ENCODE measurements around the gene SNTG2.

The SNTG2 gene

DNA sequence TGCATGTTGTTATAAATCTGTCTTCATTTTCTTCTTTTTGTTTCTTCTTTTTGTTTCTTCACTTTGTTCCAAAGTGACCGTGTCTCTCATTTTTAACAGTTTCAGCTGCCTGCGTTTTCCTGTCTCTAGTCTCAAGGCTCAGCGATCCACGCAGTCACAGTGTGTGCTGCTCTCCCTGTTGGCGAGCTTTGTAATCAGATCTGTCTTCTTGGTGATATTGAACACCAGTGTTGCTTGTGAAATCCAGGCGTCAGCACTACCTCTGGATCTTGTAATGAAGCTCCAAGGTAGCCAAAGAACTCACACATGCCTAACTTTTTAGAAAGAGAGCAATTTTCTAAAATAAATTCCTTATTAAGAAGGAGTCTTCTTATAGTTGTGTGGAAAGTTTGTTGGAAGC lies 13.2 kb downstream of the SNTG2 start:
- H3K27me3 ChIP-seq (ENCODE audit: control insufficient read depth in 2 of 2, insufficient read depth in 2 of 2, low read length in 2 of 2): no peaks in the 10 kb centered on the region
- no peak overlapping the region for H3K27ac ChIP-seq (ENCODE audit: low read depth in 2 of 2, low read length in 2 of 2)
- no peaks in the 10 kb centered on the region for H3K36me3 ChIP-seq (ENCODE audit: control insufficient read depth in 2 of 2, insufficient read depth in 2 of 2, low read length in 2 of 2)
- no peaks in the 10 kb centered on the region for H3K4me1 ChIP-seq (ENCODE audit: control insufficient read depth in 2 of 2, insufficient read depth in 2 of 2, low read length in 2 of 2)
- H3K9me3 ChIP-seq (ENCODE audit: control insufficient read depth in 2 of 2, low read length in 2 of 2): peaks cover under 1% of the 10 kb centered on the region in 2 donors
- H3K9ac ChIP-seq (ENCODE audit: low read depth in 1 of 2, low read length in 2 of 2): no peak overlapping the region
- no peak overlapping the region for H3K4me3 ChIP-seq (ENCODE audit: low read length in 2 of 2)

- Histone ChIP-seq H3K27me3 (ENCODE audit: control insufficient read depth in 2 of 2, insufficient read depth in 2 of 2, low read length in 2 of 2) (no peaks in the 10 kb centered on the region), H3K4me3 (ENCODE audit: low read length in 2 of 2) (no peak overlapping the region), H3K27ac (ENCODE audit: low read depth in 2 of 2, low read length in 2 of 2) (no peak overlapping the region), H3K9me3 (ENCODE audit: control insufficient read depth in 2 of 2, low read length in 2 of 2) (peaks cover 3 to 4% of the 10 kb centered on the region in 2 donors), H3K9ac (ENCODE audit: low read depth in 1 of 2, low read length in 2 of 2) (no peak overlapping the region), H3K36me3 (ENCODE audit: control insufficient read depth in 2 of 2, insufficient read depth in 2 of 2, low read length in 2 of 2) (no peaks in the 10 kb centered on the region), H3K4me1 (ENCODE audit: control insufficient read depth in 2 of 2, insufficient read depth in 2 of 2, low read length in 2 of 2) (no peaks in the 10 kb centered on the region)
Measured at GRCh38 chr2:964562-964961, 13.9 kb downstream of the SNTG2 start.

DNA sequence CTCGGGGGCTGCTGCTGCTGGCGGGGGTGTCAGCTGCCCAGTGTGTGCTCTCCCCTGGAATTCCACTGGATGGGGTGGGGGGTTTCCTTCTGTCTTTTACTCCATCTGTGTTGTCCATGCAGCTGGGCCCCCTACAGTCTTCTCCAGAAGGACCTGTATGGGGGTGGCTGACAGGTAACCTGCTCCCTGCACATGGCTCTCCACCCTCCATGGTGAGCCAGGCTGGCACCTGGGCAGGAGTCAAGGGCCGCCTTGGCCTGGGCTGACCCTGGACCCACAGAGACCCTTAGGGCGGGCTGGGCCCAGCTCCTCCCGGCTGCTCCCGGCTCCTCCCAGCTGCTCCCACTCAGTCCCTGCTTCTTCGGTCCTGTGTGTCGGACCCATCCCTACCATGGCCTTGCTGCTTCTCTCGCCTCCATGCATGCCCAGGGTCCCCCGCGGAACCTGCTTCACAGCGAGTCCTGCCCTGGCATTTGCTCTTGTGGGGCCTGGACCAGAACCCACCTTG lies 15.0 kb downstream of the SNTG2 start:
- Histone ChIP-seq H3K9ac (ENCODE audit: low read depth in 1 of 2, low read length in 2 of 2) (no peak overlapping the region), H3K27ac (ENCODE audit: low read depth in 2 of 2, low read length in 2 of 2) (no peak overlapping the region), H3K4me1 (ENCODE audit: control insufficient read depth in 2 of 2, insufficient read depth in 2 of 2, low read length in 2 of 2) (no peaks in the 10 kb centered on the region), H3K9me3 (ENCODE audit: control insufficient read depth in 2 of 2, low read length in 2 of 2) (peaks cover 3 to 4% of the 10 kb centered on the region in 2 donors), H3K4me3 (ENCODE audit: low read length in 2 of 2) (no peak overlapping the region), H3K36me3 (ENCODE audit: control insufficient read depth in 2 of 2, insufficient read depth in 2 of 2, low read length in 2 of 2) (no peaks in the 10 kb centered on the region), H3K27me3 (ENCODE audit: control insufficient read depth in 2 of 2, insufficient read depth in 2 of 2, low read length in 2 of 2) (no peaks in the 10 kb centered on the region)

DNA sequence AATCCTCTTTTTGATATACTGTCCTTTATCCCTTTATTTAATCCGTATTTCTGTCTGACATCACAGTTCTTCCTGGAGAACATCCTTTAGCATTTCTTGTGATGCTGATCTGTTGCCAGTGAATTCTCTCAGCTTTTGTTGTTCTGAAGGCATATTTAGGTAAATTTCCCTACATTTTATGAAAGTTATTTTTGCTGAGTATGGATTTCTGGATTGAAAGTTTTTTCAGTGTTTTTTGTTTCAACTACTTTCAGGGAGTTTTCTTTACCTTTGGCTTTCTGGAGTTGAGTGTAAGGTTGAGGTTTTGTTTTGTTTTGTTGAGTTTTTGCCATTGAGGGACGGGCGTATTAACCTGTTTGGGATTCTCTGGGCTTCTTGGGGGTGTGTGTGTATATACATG lies 22.5 kb downstream of the SNTG2 start:
- no peak overlapping the region for H3K4me3 ChIP-seq (ENCODE audit: low read length in 2 of 2)
- H3K4me1 ChIP-seq (ENCODE audit: control insufficient read depth in 2 of 2, insufficient read depth in 2 of 2, low read length in 2 of 2): no peaks in the 10 kb centered on the region
- no peaks in the 10 kb centered on the region for H3K36me3 ChIP-seq (ENCODE audit: control insufficient read depth in 2 of 2, insufficient read depth in 2 of 2, low read length in 2 of 2)
- H3K9ac ChIP-seq (ENCODE audit: low read depth in 1 of 2, low read length in 2 of 2): no peak overlapping the region
- H3K27ac ChIP-seq (ENCODE audit: low read depth in 2 of 2, low read length in 2 of 2): no peak overlapping the region
- H3K9me3 ChIP-seq (ENCODE audit: control insufficient read depth in 2 of 2, low read length in 2 of 2): peaks cover 3 to 4% of the 10 kb centered on the region in 2 donors
- H3K27me3 ChIP-seq (ENCODE audit: control insufficient read depth in 2 of 2, insufficient read depth in 2 of 2, low read length in 2 of 2): no peaks in the 10 kb centered on the region

- Histone ChIP-seq H3K36me3 (ENCODE audit: control insufficient read depth in 2 of 2, insufficient read depth in 2 of 2, low read length in 2 of 2) (no peaks in the 10 kb centered on the region), H3K27me3 (ENCODE audit: control insufficient read depth in 2 of 2, insufficient read depth in 2 of 2, low read length in 2 of 2) (no peaks in the 10 kb centered on the region), H3K9ac (ENCODE audit: low read depth in 1 of 2, low read length in 2 of 2) (no peak overlapping the region), H3K4me3 (ENCODE audit: low read length in 2 of 2) (no peak overlapping the region), H3K4me1 (ENCODE audit: control insufficient read depth in 2 of 2, insufficient read depth in 2 of 2, low read length in 2 of 2) (no peaks in the 10 kb centered on the region), H3K27ac (ENCODE audit: low read depth in 2 of 2, low read length in 2 of 2) (peak overlapping the region in 1 of 2 donors; percentile 23), H3K9me3 (ENCODE audit: control insufficient read depth in 2 of 2, low read length in 2 of 2) (peaks cover under 1 to 1% of the 10 kb centered on the region in 2 donors)
Measured at GRCh38 chr2:974054-974453, 23.4 kb downstream of the SNTG2 start.

GRCh38 chr2:974502-974901 lies 23.9 kb downstream of the SNTG2 start:
- Histone ChIP-seq H3K4me3 (ENCODE audit: low read length in 2 of 2) (no peak overlapping the region), H3K9ac (ENCODE audit: low read depth in 1 of 2, low read length in 2 of 2) (no peak overlapping the region), H3K36me3 (ENCODE audit: control insufficient read depth in 2 of 2, insufficient read depth in 2 of 2, low read length in 2 of 2) (no peaks in the 10 kb centered on the region), H3K27me3 (ENCODE audit: control insufficient read depth in 2 of 2, insufficient read depth in 2 of 2, low read length in 2 of 2) (no peaks in the 10 kb centered on the region), H3K4me1 (ENCODE audit: control insufficient read depth in 2 of 2, insufficient read depth in 2 of 2, low read length in 2 of 2) (no peaks in the 10 kb centered on the region), H3K9me3 (ENCODE audit: control insufficient read depth in 2 of 2, low read length in 2 of 2) (no peaks in the 10 kb centered on the region), H3K27ac (ENCODE audit: low read depth in 2 of 2, low read length in 2 of 2) (peak overlapping the region in 1 of 2 donors; percentile 23)

DNA sequence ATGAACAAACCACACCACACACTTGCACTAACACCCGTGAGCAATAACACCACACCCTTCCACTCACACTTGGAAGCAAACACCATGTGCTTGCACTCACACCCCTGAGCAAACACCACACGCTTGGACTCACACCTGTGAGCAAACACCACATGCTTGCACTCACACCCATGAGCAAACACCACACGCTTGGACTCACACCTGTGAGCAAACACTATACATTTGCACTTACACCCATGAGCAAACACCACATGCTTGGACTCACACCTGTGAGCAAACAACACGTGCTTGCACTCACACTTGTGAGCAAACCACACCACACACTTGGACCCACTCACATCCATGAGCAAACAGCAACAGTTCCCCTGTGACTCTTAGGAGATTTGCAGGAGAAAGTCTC lies 24.4 kb downstream of the SNTG2 start:
- no peaks in the 10 kb centered on the region for H3K27me3 ChIP-seq (ENCODE audit: control insufficient read depth in 2 of 2, insufficient read depth in 2 of 2, low read length in 2 of 2)
- H3K27ac ChIP-seq (ENCODE audit: low read depth in 2 of 2, low read length in 2 of 2): no peak overlapping the region
- H3K4me1 ChIP-seq (ENCODE audit: control insufficient read depth in 2 of 2, insufficient read depth in 2 of 2, low read length in 2 of 2): no peaks in the 10 kb centered on the region
- no peak overlapping the region for H3K9ac ChIP-seq (ENCODE audit: low read depth in 1 of 2, low read length in 2 of 2)
- no peaks in the 10 kb centered on the region for H3K9me3 ChIP-seq (ENCODE audit: control insufficient read depth in 2 of 2, low read length in 2 of 2)
- H3K36me3 ChIP-seq (ENCODE audit: control insufficient read depth in 2 of 2, insufficient read depth in 2 of 2, low read length in 2 of 2): no peaks in the 10 kb centered on the region
- H3K4me3 ChIP-seq (ENCODE audit: low read length in 2 of 2): no peak overlapping the region

- H3K36me3 ChIP-seq (ENCODE audit: control insufficient read depth in 2 of 2, insufficient read depth in 2 of 2, low read length in 2 of 2): no peaks in the 10 kb centered on the region
- H3K27me3 ChIP-seq (ENCODE audit: control insufficient read depth in 2 of 2, insufficient read depth in 2 of 2, low read length in 2 of 2): no peaks in the 10 kb centered on the region
- no peaks in the 10 kb centered on the region for H3K4me1 ChIP-seq (ENCODE audit: control insufficient read depth in 2 of 2, insufficient read depth in 2 of 2, low read length in 2 of 2)
- no peak overlapping the region for H3K27ac ChIP-seq (ENCODE audit: low read depth in 2 of 2, low read length in 2 of 2)
- H3K4me3 ChIP-seq (ENCODE audit: low read length in 2 of 2): no peak overlapping the region
- no peaks in the 10 kb centered on the region for H3K9me3 ChIP-seq (ENCODE audit: control insufficient read depth in 2 of 2, low read length in 2 of 2)
- no peak overlapping the region for H3K9ac ChIP-seq (ENCODE audit: low read depth in 1 of 2, low read length in 2 of 2)
Measured at GRCh38 chr2:979069-979928, 28.6 kb downstream of the SNTG2 start.

DNA sequence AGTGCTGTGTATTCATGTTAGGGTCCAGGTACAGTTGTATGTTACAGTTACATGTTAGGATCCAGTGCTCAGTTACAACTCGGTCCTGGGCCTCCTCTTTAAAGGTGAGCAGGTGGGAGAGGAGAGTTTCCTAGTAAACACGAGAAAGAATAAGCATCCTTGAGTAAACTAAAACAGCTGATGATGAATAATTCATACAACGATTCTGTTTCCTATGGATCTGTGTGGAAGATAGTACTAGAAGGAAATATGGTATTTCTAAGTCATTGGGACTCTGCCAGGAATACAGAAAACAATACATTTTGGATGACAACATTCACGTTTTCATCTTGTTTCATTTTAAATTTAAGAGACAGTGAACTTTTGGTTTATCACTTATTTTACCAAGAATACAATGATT lies 29.5 kb downstream of the SNTG2 start:
- Histone ChIP-seq H3K36me3 (ENCODE audit: control insufficient read depth in 2 of 2, insufficient read depth in 2 of 2, low read length in 2 of 2) (no peaks in the 10 kb centered on the region), H3K9me3 (ENCODE audit: control insufficient read depth in 2 of 2, low read length in 2 of 2) (no peaks in the 10 kb centered on the region), H3K9ac (ENCODE audit: low read depth in 1 of 2, low read length in 2 of 2) (no peak overlapping the region), H3K4me3 (ENCODE audit: low read length in 2 of 2) (no peak overlapping the region), H3K4me1 (ENCODE audit: control insufficient read depth in 2 of 2, insufficient read depth in 2 of 2, low read length in 2 of 2) (no peaks in the 10 kb centered on the region), H3K27ac (ENCODE audit: low read depth in 2 of 2, low read length in 2 of 2) (no peak overlapping the region), H3K27me3 (ENCODE audit: control insufficient read depth in 2 of 2, insufficient read depth in 2 of 2, low read length in 2 of 2) (no peaks in the 10 kb centered on the region)

DNA sequence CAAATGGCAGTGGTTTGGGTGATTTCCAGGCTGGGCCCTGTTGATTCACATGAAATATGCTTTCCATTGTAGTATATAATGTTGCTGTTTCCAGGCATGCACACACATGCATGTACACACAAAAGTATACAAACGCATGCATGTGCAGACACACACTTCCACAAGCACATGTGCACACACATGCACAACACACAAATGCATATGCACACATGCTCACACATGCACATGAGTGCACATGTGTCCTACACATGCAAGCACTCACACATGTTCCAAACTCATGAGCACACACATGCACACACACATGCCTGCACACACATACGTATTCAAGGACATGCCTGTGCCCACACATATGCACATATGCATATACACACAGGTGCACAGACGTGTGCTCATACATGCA lies 30.6 kb downstream of the SNTG2 start:
- H3K27ac ChIP-seq (ENCODE audit: low read depth in 2 of 2, low read length in 2 of 2): no peak overlapping the region
- no peaks in the 10 kb centered on the region for H3K9me3 ChIP-seq (ENCODE audit: control insufficient read depth in 2 of 2, low read length in 2 of 2)
- H3K4me1 ChIP-seq (ENCODE audit: control insufficient read depth in 2 of 2, insufficient read depth in 2 of 2, low read length in 2 of 2): no peaks in the 10 kb centered on the region
- no peak overlapping the region for H3K9ac ChIP-seq (ENCODE audit: low read depth in 1 of 2, low read length in 2 of 2)
- H3K36me3 ChIP-seq (ENCODE audit: control insufficient read depth in 2 of 2, insufficient read depth in 2 of 2, low read length in 2 of 2): no peaks in the 10 kb centered on the region
- no peaks in the 10 kb centered on the region for H3K27me3 ChIP-seq (ENCODE audit: control insufficient read depth in 2 of 2, insufficient read depth in 2 of 2, low read length in 2 of 2)
- no peak overlapping the region for H3K4me3 ChIP-seq (ENCODE audit: low read length in 2 of 2)
